PC-3 (cell line): ENCODE data around the gene ZNF333. TPM values are rescaled to one million over a fixed set of nuclear protein-coding genes. Genes with fewer than 3 reads are reported as not detected.

Experiments used
- ATAC-seq: fragments of 200-7000 bp; cut with Tn5 transposase; 2 replicates; pipeline ENCODE4 v1.9.1; 2020; ENCODE audit warnings: mild to moderate bottlenecking, moderate library complexity
- BruUV-seq: library from RNA; stranded (reverse); fragments of 400-500 nt; replicated peaks from 2 replicates; lab custom pipeline; 2021; lab: Mats Ljungman, UMichigan
- CTCF ChIA-PET: fragments of 300-600 bp; sonication (Branson Sonifier 250); formaldehyde crosslinking; loops from one replicate; lab custom pipeline; 2022; ENCODE audit warnings: antibody characterized with exemption; lab: Charles Lee
- POLR2A ChIA-PET: fragments of 300-600 bp; sonication (Branson Sonifier 250); formaldehyde crosslinking; loops from one replicate; lab custom pipeline; 2022; ENCODE audit warnings: antibody characterized with exemption; ENCODE audit not compliant: unreplicated experiment; lab: Charles Lee
- DNase-seq: peaks from one replicate; pipeline ENCODE4 v3.0.0-alpha.2; 2015
- H2AFZ ChIP-seq: fragments of 300-600 bp; sonication (generic); 2 replicates; pipeline ENCODE4 v1.6.0; 2016; ENCODE audit warnings: antibody characterized with exemption, low read length
- H3F3A ChIP-seq: fragments of 300-600 bp; sonication (generic); one replicate; pipeline ENCODE4 v1.6.0; 2017; ENCODE audit warnings: antibody characterized with exemption, low read length, control low read depth, mild to moderate bottlenecking; ENCODE audit not compliant: unreplicated experiment
- H3K27ac ChIP-seq: fragments of 300-600 bp; sonication (generic); 2 replicates; pipeline ENCODE4 v1.5.1; 2016; ENCODE audit warnings: mild to moderate bottlenecking, low read length
- H3K27me3 ChIP-seq: fragments of 300-600 bp; sonication (generic); 2 replicates; pipeline ENCODE4 v1.6.1; 2016; ENCODE audit warnings: low read length, mixed read lengths
- H3K36me3 ChIP-seq: fragments of 300-600 bp; sonication (generic); 2 replicates; pipeline ENCODE4 v1.6.1; 2016; ENCODE audit warnings: low read depth, mixed run types, low read length, mixed read lengths
- H3K4me1 ChIP-seq: fragments of 300-600 bp; sonication (generic); 2 replicates; pipeline ENCODE4 v1.5.1; 2016; ENCODE audit warnings: low read length; ENCODE audit not compliant: insufficient read depth
- H3K4me2 ChIP-seq: fragments of 300-600 bp; sonication (generic); 2 replicates; pipeline ENCODE4 v1.6.0; 2016; ENCODE audit warnings: low read length
- H3K4me3 ChIP-seq: fragments of 300-600 bp; sonication (generic); 2 replicates; pipeline ENCODE4 v1.5.1; 2016; ENCODE audit warnings: mild to moderate bottlenecking, low read length, mixed read lengths
- H3K79me2 ChIP-seq: fragments of 300-600 bp; sonication (generic); 2 replicates; pipeline ENCODE4 v1.6.1; 2017; ENCODE audit warnings: low read length, mixed read lengths
- H3K9ac ChIP-seq: fragments of 300-600 bp; sonication (generic); 2 replicates; pipeline ENCODE4 v1.6.0; 2016; ENCODE audit warnings: mild to moderate bottlenecking, low read length
- H3K9me2 ChIP-seq: fragments of 300-600 bp; sonication (generic); replicated peaks from 2 replicates; pipeline ENCODE4 v1.6.1; 2016; ENCODE audit warnings: mixed run types, low read length, mixed read lengths
- H3K9me3 ChIP-seq: fragments of 300-600 bp; sonication (generic); 2 replicates; pipeline ENCODE4 v1.6.1; 2016; ENCODE audit warnings: low read length, mixed read lengths
- H4K20me1 ChIP-seq: fragments of 300-600 bp; sonication (generic); 2 replicates; pipeline ENCODE4 v1.6.1; 2016; ENCODE audit warnings: low read length, mixed read lengths
- CTCF ChIP-seq: fragments of 300-600 bp; sonication (generic); conservative IDR thresholded peaks from 2 replicates; pipeline ENCODE4 v1.5.1; 2017; ENCODE audit warnings: antibody characterized with exemption, low read depth, mild to moderate bottlenecking, low read length
- intact Hi-C: fragments of 100-400 bp; cut with micrococcal nuclease; formaldehyde crosslinking; loops from 2 replicates; pipeline ENCODE4 v1.9.0; 2023
- total RNA-seq: library from RNA; depleted of rRNA; stranded (reverse); fragments of >200 nt; gene quantifications from 2 replicates; pipeline ENCODE4 v1.2.3, GENCODE V29; 2014; rRNA removed

ZNF333 gene
- total RNA-seq, 1 experiment from 2014 or later, result 6.2 TPM

DNA sequence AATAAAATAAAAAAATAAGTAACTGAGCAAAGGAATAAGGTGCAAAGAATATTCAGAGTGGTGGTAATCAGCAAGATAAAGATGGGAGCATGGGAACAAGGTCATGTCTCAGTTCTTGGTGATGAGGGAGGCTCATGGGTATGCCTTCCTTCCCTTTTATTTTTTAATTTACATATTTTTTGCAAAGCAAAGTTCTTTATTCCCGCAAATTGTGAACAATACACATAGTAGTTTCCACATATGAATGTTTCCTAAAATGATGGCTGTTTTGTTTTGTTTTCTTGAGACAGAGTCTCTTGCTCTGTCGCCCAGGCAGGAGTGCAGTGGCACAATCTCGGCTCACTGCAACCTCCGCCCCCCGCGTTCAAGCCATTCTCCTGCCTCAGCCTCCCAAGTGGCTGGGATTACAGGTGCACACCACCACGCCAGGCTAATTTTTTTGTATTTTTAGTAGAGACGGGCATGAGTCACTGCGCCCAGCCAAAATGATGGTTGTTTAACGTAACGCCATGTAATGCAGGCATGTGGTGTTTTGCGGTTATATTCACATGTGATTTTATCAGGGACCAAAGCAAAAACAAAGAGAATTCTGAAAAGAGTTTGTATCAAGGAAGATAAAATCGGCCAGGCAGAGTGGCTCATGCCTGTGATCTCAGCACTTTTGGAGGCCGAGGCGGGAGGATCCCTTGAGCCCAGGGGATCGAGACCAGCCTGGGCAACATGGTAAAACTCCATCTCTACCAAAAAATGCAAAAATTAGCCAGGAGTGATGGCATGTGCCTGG lies 93.0 kb downstream of the ZNF333 start:
- H3K4me2 ChIP-seq, result no peak overlapping the region
- no peaks in the 10 kb centered on the region for H3K79me2 ChIP-seq
- no peaks in the 10 kb centered on the region for H3K9me2 ChIP-seq
- ATAC-seq (no peak), DNase-seq (no peak)
- no peak overlapping the region for H3K27ac ChIP-seq
- no peaks in the 10 kb centered on the region for H3K36me3 ChIP-seq
- no peaks in the 10 kb centered on the region for H3K27me3 ChIP-seq
- CTCF ChIA-PET, result no interaction called here
- no TSS peak for BruUV-seq
- H3K4me1 ChIP-seq, result peaks cover 12% of the 10 kb centered on the region
- TF ChIP-seq CTCF, result no peak
- H3K4me3 ChIP-seq, result no peak overlapping the region
- no peak overlapping the region for H2AFZ ChIP-seq
- no peaks in the 10 kb centered on the region for H3K9me3 ChIP-seq
- no peak overlapping the region for H3K9ac ChIP-seq
- no peaks in the 10 kb centered on the region for H3F3A ChIP-seq
- POLR2A ChIA-PET, result no interaction called here
- H4K20me1 ChIP-seq, result no peaks in the 10 kb centered on the region
- intact Hi-C loops, result no loop called here

Other genes with a start within 250 kb of the ZNF333 start
- gene PTGER1, start 214.7 kb upstream of the ZNF333 start, total RNA-seq, result 2.2 and 2.4 TPM in 2 replicates
- gene GIPC1, start 193.9 kb upstream of the ZNF333 start, total RNA-seq, result 538 and 671 TPM in 2 replicates
- 167 and 178 TPM in 2 replicates for gene DNAJB1, start 171.7 kb upstream of the ZNF333 start, total RNA-seq
- 144 and 145 TPM in 2 replicates for gene TECR, start 160.5 kb upstream of the ZNF333 start, total RNA-seq
- gene NDUFB7, start 118.0 kb upstream of the ZNF333 start, total RNA-seq, result 1,095 and 1,098 TPM in 2 replicates
- gene CLEC17A, start 107.0 kb upstream of the ZNF333 start, total RNA-seq, result not detected in 2 replicates
- not detected in 2 replicates for gene ADGRE3, start 15.2 kb upstream of the ZNF333 start, total RNA-seq
- 2.5 and 4.2 TPM in 2 replicates for gene ADGRE2, start 88.5 kb downstream of the ZNF333 start, total RNA-seq
- gene OR7A5, start 145.1 kb downstream of the ZNF333 start, total RNA-seq, result not detected in 2 replicates
- gene OR7C1, start 145.1 kb downstream of the ZNF333 start, total RNA-seq, result not detected in 2 replicates
- gene OR7A10, start 158.9 kb downstream of the ZNF333 start, total RNA-seq, result not detected in 2 replicates
- not detected in 2 replicates for gene OR7A17, start 196.1 kb downstream of the ZNF333 start, total RNA-seq